NCI-H2196 treated with DMSO at 0.1 percent for 48 hours (cell line): ENCODE data around the gene NPIPB9.
"Not testable (repeated sequence)": the region's sequence is repeated elsewhere in the genome, so short reads cannot be mapped to it uniquely, and the experiment has no call there.

ENCODE experiments used
- DNase-seq: peaks from one replicate; lab custom pipeline; 2025; ENCODE audit not compliant: unreplicated experiment; lab: John Stamatoyannopoulos, UW

The NPIPB9 gene

DNA sequence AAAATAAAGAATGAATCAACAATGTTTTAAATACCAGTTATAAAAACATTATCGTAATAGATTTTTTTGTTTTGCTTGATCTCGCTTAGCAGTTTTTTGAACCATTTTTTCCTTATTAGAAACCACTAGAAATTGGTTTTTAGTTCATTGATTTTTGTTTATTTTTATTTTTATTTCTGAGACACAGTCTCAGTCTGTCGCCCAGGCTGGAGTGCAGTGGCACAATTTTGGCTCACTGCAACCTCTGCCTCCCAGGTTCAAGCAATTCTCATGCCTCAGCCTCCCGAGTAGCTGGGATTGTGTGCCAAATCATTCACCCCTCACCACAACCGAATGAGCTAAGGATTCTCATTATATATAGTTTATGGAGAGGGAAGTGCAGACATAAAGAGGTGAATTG is at the start of gene NPIPB9:
NPIPB9 (plus strand) TSS at position 301 of the 400 bp plus-strand sequence.
- not testable (repeated sequence) for DNase-seq

DNA sequence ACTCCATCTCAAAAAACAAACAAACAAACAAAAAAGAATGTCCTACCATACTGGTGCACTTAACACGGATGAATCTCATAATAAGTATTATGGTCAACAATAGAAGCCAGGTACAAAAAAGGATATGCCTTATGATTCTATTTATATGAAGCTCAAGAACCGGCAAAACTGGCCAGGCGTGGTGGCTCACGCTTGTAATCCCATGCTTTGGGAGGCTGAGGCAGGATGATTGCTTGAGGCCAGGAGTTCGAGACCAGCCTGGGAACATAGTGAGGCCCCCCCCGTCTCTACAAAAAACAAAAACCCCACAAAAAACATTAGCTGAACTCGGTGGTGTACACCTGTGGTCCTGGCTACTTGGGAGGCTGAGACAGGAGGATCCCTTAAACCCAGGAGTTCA is 47.3 kb upstream of the NPIPB9 start:
- not testable (repeated sequence) for DNase-seq

GRCh38 chr16:28711220-28712083 is 40.1 kb upstream of the NPIPB9 start, which contains the start of gene EIF3C:
EIF3C (plus strand) TSS chr16:28711464; CDS start chr16:28711687, 223 bp downstream.
- DNase-seq = not testable (repeated sequence)

- DNase-seq = not testable (repeated sequence)
These were observed 28.5 kb upstream of the NPIPB9 start for GRCh38 chr16:28722852-28723650.

DNA sequence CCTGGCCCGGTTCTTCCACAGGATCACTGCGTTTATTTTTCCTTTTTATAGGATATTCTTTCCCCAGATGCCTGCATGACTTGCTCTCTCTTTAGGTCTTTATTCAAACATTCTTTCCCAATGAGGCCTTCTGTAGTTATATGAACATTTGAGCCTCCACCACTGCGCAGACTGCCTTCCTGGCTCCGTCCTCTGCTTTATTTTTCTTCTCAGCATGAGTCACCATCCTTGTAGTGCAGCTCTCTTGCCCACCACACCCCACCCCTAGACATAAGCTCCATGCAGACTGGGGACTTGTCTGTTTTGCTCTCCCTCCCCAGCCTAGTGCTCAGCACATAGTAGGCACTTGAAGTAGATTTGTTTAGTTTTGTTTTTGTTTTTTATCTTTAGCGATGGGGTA is 20.3 kb upstream of the NPIPB9 start:
- DNase-seq = not testable (repeated sequence)

GRCh38 chr16:28732455-28733124 is 19.0 kb upstream of the NPIPB9 start:
- DNase-seq = not testable (repeated sequence)

DNA sequence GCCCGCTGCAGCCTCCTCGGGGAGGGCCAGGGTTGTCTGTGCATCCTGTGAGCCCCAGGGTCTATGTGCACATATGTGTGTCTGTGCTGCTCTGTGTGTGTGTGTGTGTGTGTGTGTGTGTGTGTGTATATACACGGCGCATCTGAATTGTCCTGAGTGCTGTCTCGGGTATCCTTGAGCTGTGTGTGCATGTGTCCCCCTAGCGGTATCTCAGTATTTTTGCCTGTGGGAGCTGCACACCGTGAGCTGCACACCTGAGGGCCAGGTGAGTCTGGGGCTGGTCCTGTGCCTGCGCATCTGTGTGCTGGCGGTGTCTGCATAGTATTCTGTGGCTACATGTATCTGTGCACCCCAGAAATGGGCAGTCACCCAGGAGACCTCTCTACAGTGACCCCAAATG is 11.8 kb upstream of the NPIPB9 start:
- not testable (repeated sequence) for DNase-seq

DNA sequence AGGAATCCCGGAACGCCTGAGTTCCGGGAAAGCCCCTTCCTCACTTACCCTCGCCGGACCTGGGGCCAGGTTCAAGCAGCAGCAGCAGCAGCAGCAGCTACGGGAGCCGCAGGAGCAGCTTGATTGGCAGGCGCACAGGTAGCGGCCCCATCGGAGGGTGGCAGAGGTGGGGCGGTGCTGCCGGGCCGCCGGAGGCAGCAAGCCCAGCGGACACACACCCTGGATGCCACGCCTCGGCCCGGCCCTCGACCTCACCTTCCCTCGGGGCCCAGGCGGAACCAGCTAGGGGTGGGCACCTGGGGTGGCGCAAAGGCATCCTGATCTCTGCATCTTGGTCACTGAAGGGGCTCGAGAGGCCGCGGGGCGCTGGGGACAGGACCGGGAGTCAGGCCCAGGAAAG is 11.0 kb upstream of the NPIPB9 start:
- not testable (repeated sequence) for DNase-seq

DNA sequence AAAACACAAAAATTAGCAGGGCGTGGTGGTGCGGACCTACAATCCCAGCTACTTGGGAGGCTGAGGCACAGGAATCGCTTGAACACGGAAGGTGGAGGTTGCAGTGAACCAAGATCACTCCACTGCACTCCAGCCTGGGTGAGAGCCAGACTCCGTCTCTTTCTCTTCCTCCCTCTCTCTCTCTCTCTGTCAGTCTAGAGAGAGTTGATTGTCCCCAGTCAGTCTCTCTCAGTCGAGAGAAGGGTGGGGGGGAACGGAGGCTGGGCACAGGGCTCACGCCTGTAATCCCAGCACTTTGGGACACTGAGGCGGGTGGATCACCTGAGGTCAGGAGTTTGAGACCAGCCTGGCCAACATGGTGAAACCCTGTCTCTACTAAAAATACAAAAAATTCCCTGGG is 10.3 kb upstream of the NPIPB9 start:
- DNase-seq = not testable (repeated sequence)

GRCh38 chr16:28746618-28747350 is 4.8 kb upstream of the NPIPB9 start:
- DNase-seq = not testable (repeated sequence)

DNA sequence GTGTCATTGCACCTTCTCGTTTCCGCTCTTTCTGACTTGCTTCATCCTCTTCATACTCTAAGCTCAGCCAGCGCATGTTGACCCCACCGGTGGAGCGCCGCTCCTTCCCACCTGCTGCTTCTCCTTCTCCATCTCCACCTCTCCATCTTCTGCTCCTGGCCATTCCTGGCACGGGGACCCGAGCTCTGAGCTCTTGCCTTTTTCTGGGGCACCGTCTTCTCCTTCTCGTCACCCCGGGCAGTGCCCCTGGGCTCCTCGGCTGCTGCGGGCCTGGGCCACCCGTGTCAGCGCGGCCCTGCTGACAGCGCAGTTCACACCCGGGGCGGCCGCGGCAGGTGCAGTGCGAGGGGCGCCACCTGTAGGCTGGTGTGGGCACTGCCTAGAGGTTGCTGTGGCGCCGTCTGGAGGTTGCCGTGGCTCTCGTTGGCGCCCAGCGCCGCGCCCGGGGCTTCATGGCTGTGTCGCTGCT is 1.6 kb upstream of the NPIPB9 start:
- not testable (repeated sequence) for DNase-seq

- DNase-seq = not testable (repeated sequence)
These were observed 1.0 kb upstream of the NPIPB9 start for GRCh38 chr16:28750469-28751067.

DNA sequence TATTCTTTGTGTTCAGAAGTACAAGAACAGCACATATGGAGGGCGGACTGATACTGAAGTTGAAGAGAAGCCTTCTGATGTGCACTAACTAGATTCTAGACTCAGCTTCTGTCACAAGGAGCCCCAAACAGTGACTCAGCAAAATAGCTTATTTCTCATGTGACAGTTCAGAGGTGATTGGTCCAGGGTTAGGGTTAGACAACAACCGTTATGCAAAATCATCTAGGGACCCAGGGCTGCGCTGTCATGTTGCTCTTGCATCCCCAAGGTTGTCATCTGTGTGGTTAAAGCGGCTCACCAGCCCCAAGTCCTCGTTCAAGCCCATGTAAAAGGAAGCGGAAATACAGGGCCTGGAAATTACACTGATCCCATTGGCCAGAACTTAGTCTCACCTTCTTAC is 30.1 kb downstream of the NPIPB9 start:
- not testable (repeated sequence) for DNase-seq

- DNase-seq = not testable (repeated sequence)
These were observed 30.8 kb downstream of the NPIPB9 start for GRCh38 chr16:28782357-28782756.

GRCh38 chr16:28802235-28803019 is 50.8 kb downstream of the NPIPB9 start:
- not testable (repeated sequence) for DNase-seq

DNA sequence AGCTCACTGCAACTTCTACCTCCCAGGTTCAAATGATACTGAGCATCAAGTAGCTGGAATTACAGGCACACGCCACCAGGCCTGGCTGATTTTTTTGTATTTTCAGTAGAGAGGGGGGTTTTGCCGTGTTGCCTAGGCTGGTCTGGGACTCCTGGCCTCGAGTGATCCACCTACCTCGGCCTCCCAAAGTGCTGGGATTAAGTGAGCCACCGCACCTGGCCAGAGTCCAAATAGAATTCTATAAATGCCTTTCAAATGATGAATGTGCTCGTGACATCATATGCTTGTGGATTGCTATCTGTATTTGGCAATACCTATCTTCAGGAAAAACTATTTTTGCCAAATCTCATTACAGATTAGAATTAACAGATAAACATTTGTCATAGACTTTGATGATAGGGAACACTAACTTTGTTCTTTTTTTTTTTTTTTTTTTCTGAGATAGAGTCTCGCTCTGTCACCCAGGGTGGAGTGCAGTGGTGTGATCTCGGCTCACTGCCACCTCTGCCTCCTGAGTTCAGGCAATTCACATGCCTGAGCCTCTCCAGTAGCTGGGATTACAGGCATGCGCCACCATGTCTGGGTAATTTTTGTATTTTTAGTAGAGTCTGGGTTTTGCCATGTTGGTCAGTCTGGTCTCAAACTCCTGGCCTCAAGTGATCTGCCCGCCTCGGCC is 56.0 kb downstream of the NPIPB9 start:
- not testable (repeated sequence) for DNase-seq

GRCh38 chr16:28820016-28820415 is 68.4 kb downstream of the NPIPB9 start:
- no peak for DNase-seq

- not testable (repeated sequence) for DNase-seq
These were observed 69.0 kb downstream of the NPIPB9 start for GRCh38 chr16:28820546-28820945.
